Measurements from ENCODE around the gene ICAM4.

ICAM4 gene

GRCh38 chr19:10291554-10292205 lies 4.9 kb downstream of the ICAM4 start:
- no peak for DNase-seq

DNA sequence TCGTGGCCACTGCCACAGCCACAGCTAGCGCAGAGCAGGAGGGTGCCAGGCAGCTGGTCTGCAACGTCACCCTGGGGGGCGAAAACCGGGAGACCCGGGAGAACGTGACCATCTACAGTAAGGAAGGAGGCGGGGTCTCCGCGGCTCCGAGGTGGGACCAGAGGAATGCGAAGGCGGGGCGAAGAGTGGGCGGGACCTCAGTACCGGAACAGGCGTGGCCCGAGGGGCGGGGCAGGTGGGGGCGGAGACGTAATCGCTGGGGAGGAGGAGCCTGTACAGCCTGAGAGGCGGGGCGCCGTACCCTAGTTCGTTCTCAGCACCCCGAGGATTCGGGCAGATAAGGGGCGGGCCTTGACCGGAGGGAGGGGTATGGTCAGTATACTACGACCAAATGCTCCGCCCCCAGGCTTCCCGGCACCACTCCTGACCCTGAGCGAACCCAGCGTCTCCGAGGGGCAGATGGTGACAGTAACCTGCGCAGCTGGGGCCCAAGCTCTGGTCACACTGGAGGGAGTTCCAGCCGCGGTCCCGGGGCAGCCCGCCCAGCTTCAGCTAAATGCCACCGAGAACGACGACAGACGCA lies 5.5 kb downstream of the ICAM4 start:
- DNase-seq: no peak

DNA sequence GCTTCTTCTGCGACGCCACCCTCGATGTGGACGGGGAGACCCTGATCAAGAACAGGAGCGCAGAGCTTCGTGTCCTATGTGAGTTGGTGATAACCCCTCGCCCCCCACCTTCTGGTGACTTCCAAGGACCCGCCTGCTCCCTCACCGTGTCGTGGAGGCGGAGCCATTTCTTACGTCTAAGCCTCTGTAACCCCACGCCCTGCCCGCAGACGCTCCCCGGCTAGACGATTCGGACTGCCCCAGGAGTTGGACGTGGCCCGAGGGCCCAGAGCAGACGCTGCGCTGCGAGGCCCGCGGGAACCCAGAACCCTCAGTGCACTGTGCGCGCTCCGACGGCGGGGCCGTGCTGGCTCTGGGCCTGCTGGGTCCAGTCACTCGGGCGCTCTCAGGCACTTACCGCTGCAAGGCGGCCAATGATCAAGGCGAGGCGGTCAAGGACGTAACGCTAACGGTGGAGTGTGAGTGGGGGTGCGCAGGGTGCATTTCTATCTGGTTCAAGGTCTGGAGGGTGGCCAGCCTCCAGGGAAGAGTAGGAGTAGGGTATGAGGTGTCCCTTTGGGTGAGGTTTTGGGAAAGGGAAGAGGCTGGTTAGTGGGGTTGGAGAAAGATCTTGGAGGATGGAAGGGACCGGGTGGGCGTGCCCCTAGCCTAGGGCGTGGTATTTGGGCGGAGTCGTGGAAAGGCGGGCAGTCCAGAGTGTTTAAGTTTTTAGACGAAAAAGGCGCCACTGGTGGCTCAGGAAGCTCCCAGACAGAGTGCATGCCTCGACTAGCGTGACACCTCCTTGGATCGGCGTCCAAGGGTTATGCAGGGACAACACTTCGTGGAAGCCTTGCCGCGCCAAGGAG lies 6.3 kb downstream of the ICAM4 start:
- no peak for DNase-seq

- DNase-seq: no peak
These were observed 7.0 kb downstream of the ICAM4 start for GRCh38 chr19:10293637-10294367.

GRCh38 chr19:10294368-10294697 lies 7.6 kb downstream of the ICAM4 start:
- DNase-seq: no peak

DNA sequence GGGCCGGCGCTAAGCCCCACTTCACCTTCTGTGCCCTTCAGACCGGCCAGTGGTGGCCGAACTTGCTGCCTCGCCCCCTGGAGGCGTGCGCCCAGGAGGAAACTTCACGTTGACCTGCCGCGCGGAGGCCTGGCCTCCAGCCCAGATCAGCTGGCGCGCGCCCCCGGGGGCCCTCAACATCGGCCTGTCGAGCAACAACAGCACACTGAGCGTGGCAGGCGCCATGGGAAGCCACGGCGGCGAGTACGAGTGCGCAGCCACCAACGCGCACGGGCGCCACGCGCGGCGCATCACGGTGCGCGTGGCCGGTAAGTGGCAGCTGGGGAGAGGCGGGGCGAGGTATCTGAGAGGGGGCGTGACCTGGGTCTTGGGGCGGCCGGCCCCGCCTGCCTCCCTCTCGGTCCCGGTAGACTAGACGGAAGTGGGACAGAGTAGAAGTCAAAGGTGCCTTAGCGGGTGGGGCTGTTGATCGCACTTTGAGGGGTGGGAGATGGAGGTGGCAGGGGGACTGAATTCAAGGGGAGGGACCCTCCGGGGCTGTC lies 8.6 kb downstream of the ICAM4 start:
- DNase-seq: no peak

GRCh38 chr19:10295847-10296591 lies 9.3 kb downstream of the ICAM4 start:
- DNase-seq: no peak

DNA sequence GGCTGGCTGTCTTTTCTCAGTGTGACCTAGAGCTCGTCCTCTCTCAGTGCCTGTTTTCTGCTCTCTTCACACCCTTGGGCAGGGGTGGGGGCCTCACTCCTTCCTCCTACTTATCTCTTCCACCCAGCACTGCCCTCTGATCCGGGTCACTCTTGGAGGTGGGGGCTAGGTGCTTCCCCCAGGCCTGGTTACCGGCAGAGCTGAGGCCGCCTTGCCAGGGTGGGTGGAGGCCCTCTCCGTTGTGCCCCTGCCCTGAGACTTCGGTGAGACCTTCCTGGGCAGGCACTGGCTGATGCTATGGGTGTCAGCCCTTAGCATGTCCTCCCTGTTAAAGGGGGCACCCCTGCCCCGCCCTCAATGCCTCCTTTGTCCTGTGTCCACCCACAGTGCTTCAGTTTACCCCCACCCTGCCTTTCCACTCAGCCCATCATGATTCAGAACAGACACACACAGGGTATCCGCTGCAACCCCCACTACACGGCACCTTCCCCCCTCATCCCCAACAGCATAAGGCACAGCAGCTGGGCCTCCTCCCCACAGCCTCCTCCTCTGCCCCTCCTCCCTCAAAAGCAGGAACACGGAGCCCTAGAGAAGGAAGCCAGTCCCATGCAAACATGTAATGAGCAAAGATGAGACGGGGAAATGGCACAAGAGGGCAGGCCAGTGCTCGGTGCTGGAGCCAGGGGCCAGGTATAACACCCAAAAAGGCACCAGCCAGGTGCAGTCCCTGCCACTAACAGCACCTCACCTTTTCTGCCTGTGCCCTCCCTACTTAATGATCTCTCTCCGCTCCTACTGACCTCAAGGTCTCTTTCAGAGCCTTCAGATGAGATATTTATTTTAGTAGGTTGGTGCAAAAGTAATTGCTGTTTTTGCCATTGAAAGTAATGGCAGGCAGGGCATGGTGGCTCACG lies 13.0 kb downstream of the ICAM4 start:
- no peak for DNase-seq

DNA sequence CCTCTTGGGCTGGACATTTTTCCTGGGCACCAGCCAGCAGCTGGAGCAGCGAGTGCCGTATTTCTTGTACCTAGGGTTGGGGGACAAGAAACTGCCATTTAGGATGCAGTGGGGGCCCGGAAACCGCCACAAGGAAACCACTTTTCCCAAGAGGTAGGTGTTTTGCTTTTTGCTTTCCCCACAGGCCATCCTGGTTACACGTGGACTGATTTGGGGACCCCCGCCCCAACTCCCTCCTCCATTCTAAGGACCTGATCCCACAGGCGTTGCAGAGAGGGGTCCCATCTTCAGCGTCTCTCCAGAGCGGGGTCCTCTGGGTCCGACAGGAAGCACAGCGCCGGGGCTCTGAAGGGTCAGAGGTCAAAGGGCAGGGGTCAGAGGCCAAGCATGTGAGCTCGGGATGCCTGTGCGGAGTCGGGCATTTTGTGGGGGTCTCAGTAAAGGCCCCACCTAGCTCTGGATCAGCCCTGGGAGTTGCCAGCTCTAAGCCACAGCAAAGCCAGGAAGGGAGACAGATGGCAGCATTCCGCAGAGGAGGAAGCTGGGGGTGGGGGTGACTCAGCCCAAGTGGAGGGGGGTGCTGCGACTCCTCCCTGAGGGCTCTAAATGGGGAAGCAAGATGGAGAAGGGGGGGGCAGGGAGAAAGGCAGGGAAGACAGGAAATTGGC lies 18.5 kb downstream of the ICAM4 start:
- DNase-seq: no peak

- DNase-seq: no peak
These were observed 19.6 kb downstream of the ICAM4 start for GRCh38 chr19:10306327-10306726.

- DNase-seq: no peak
These were observed 22.7 kb downstream of the ICAM4 start, which contains the start of gene ZGLP1 for GRCh38 chr19:10309423-10309822. Gene ZGLP1, minus strand, starts transcription at chr19:10309815.

DNA sequence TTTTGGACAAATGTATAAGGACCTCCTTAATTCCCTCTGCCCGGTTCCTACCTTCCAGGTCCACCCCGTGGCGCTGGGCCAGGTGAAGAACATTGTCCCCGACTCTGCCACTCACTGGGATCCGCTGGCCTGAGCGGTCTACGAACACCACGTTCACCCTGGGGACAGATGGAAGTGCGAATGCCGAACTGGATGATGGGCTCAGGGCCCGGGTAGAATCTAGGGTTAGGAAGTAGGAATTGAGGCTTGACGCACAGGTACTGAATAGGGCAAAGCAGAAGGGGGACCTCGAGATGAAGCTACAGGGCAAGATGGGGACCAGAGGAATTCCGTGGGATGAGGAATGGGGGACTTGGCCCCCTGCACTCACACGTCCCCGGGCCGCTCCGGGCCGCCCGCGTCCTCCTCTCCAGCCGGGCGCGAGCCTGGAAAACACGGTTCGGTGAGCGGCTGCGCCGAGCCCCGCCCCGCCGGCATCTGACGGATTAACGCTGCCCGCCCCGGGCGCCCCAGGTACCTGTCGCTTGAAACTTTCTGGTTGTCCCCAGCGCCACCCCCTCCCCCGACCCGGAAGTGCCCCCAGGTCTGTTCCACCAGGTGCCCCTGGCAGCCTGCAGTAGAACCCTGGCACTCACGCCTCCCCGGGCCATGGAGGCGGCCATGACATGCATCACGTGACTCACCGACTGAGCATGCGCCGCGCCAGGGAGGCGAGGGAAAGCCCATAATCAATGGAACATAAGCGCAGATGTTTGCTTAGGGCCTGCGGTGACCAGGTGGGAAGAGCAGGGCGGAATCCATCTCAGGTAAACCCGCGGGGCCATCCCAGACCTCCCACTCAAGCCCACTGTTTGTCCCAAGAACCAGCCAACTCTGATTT lies 28.8 kb downstream of the ICAM4 start, which contains the start of gene FDX2:
FDX2 (minus strand) TSS at position 681 of the 880 bp plus-strand sequence; CDS start at position 662, 19 bp downstream.
- DNase-seq: peak; percentile 89

DNA sequence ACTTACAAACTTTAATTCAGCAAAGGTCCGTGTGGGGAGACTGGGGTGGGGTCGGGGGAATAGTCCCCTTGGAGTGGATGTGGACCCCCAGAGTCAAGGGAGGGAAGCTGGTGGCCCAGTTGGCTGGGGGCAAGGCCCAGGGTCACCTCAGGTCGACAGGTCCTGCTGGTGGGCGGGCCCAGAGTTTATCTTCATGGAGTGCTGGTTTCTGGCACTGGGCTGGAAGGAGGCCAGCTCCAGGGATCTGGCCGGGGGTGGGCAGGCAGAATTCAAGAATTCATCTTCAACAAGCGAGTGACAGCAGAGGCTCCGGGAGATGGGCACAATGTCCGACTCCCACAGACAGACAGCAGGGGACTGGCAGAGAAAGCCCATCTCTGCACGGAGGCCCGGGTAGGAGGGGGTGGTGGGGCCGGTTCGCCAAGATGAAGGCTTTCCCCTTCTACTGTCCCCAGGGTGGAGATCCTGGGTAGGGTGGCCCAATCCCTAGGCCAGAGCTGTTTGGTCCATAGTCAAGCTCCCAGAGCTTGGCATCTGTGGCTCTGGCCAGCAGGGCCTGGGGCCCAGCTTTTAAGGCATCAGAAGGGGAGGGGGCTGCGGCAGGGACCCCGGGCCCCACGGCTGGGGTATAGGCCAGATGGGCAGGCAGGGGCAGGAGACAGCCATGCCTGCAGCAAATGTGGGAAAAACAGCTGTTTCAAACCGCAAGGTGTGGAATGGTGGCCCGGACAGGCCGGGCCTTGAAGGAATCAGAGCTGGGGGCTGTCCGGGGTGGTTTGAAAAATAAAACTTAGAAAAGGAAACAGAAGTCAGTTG lies 29.7 kb downstream of the ICAM4 start:
- DNase-seq: no peak

GRCh38 chr19:10317045-10317856 lies 30.5 kb downstream of the ICAM4 start:
- no peak for DNase-seq

GRCh38 chr19:10317857-10318462 lies 31.2 kb downstream of the ICAM4 start:
- no peak for DNase-seq

DNA sequence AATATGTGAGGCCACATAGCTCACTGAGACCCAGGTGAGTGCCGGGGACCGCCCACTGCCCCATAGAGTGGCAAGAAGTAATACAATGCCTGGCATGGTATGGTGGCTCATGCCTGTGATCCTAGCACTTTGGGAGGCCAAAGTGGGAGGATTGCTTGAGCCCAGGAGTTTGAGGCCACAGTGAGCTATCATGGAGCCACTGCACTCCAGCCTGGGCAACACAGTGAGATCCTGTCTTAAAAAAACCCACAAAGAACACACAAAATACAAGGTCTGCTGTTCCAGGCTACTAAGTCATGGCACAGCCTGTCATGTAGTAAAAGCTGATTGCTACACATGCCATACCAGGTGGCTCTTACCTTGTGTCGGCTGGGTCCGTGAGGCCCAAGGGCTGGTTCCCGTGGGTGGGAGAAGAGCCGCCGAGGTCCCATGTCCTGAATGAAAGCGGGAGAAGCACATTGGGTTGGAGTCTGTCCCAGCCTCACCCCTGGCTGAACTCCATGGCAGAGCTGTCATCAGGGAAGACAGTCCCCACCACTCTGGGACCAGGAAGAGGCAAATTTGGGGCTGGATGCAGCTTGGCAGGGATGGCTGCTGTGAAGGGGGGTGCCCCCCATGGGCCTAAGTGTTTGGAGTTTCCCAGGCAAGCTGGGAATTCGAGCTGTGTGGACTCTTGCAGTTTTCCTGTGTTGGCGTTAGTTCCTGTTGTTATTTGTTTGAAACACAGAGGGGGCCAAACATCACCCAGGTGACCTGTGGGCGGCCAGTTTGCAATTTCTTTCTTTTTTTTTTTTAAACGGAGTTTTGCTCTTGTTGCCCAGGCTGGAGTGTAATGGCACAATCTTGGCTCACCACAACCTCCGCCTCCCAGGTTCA lies 32.3 kb downstream of the ICAM4 start:
- no peak for DNase-seq
